Type B pancreatic cell (in vitro differentiated cells): ENCODE data around the gene TRIL. TPM values are rescaled to one million over a fixed set of nuclear protein-coding genes. Genes with fewer than 3 reads are reported as not detected.

Source experiments
- DNase-seq: peaks from one replicate; pipeline ENCODE4 v3.0.0; 2021; ENCODE audit warnings: mixed read lengths; ENCODE audit not compliant: unreplicated experiment; ENCODE audit errors: extremely low spot score
- H3K27ac Mint-ChIP-seq: 2 replicates; pipeline ENCODE4 v1.8.0; 2021; ENCODE audit warnings: mild to moderate bottlenecking, mixed read lengths
- H3K27me3 Mint-ChIP-seq: 2 replicates; pipeline ENCODE4 v1.8.0; 2021; ENCODE audit warnings: mixed read lengths
- H3K36me3 Mint-ChIP-seq: 2 replicates; pipeline ENCODE4 v1.8.0; 2021; ENCODE audit warnings: mixed read lengths
- H3K4me1 Mint-ChIP-seq: one replicate; pipeline ENCODE4 v1.8.0; 2021; ENCODE audit warnings: mixed read lengths; ENCODE audit not compliant: unreplicated experiment
- H3K4me3 Mint-ChIP-seq: 2 replicates; pipeline ENCODE4 v1.8.0; 2021; ENCODE audit warnings: mild to moderate bottlenecking, mixed read lengths
- H3K9me3 Mint-ChIP-seq: 2 replicates; pipeline ENCODE4 v1.8.0; 2021; ENCODE audit warnings: mixed read lengths
- CTCF ChIP-seq: fragments of 200-600 bp; sonication (generic); conservative IDR thresholded peaks from 2 replicates; pipeline ENCODE4 v1.5.0; 2021; ENCODE audit warnings: antibody characterized with exemption, mild to moderate bottlenecking
- total RNA-seq: library from RNA; stranded (reverse); gene quantifications from 2 replicates; pipeline ENCODE4 v1.2.1, GENCODE V29; 2021; ENCODE audit warnings: low replicate concordance

The TRIL gene
- total RNA-seq, 1 donor from 2014 or later, result 42.9 TPM

DNA sequence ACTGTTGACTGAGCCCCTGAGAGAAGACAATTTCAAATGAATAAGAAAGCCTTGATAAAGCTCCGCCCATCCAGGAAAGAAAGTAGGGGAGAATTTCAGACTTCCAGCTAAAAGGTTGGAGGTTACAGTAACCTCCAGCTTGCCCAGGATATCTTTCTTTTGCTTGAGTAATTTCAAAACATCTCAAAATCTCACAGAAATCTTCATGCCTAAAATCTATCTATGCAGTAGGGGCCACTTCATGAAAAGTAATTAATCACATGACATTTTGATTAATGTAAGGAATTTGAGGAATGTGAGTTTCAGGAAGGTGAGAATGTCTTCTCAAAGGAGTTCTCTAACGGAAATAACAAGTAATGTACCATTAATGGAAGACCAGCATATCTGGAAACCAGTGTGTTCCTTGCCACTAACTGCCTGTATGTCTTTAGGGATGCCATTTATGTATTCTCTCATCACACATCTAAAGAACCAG is 24.2 kb downstream of the TRIL start:
- TF ChIP-seq CTCF, result no peak
- Mint-ChIP-seq H3K36me3 (no peaks in the 10 kb centered on the region), H3K9me3 (peaks cover 7% of the 10 kb centered on the region), H3K27me3 (peaks cover 13% of the 10 kb centered on the region), H3K4me1 (peaks cover 40% of the 10 kb centered on the region), H3K27ac (peak overlapping the region; percentile 89), H3K4me3 (peak overlapping the region; percentile 31)
- DNase-seq, result no peak

DNA sequence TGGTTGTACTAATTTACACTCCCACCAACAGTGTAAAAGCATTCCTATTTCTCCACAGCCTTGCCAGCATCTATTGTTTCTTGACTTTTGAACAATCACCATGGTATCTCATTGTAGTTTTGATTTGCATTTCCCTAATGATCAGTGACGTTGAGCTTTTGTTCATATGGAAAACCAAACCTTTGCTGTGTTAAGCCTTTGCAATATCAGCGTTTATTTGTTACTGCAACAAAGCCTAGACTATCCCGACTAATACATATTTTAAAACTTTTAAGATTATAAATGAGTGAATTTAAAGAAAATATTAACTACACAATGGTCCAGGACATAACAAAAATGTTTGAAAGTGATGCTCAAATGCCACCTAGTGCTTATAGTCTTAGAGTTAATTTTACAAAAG is 26.6 kb downstream of the TRIL start:
- H3K27me3 Mint-ChIP-seq, result peaks cover 11% of the 10 kb centered on the region
- no peak overlapping the region for H3K4me3 Mint-ChIP-seq
- H3K27ac Mint-ChIP-seq, result no peak overlapping the region
- no peak for DNase-seq
- H3K4me1 Mint-ChIP-seq, result peaks cover 37% of the 10 kb centered on the region
- H3K36me3 Mint-ChIP-seq, result no peaks in the 10 kb centered on the region
- no peak for TF ChIP-seq CTCF
- H3K9me3 Mint-ChIP-seq, result peaks cover 7% of the 10 kb centered on the region

DNA sequence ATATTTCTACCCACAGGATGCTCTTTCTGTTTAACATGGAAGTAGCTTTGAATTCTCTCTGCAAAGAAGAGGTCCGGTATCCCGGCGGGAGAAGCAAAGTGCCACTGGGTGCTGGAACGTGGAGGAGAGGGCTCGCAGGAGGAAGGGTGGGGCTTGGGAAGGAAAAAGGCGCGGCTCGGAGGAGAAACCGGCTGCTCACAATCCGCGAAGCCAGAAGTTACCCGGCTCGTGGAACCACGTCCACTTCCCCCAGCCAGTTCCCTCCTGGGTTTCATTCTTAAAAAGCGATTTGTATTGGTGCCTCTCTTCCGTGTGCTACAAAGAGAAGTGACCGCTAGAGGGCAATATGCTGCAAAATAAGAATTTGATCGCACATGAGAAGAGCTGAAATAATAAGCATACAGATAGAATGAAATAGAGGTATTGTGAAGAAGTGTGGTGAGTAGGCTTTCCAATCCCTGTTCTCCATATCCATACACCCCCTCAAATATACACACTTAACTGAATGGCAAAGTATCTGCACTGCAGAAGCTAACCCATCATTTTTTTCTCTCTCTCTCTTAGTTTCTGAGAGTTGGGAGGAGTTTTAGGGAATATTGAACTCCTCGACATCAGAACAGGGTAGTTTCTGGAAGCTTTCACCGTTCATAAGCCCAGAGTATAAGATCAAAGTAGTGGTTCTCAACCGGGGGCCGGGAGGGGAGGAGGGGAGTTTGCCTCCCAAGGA is 31.1 kb downstream of the TRIL start:
- Mint-ChIP-seq H3K4me3 (peak overlapping the region; percentile 89), H3K27ac (peak overlapping the region; percentile 72), H3K4me1 (peaks cover 31% of the 10 kb centered on the region), H3K9me3 (no peaks in the 10 kb centered on the region), H3K27me3 (peaks cover 29% of the 10 kb centered on the region), H3K36me3 (no peaks in the 10 kb centered on the region)
- peak; percentile 94 for TF ChIP-seq CTCF
- no peak for DNase-seq

- TF ChIP-seq CTCF, result peak; percentile 94
- Mint-ChIP-seq H3K36me3 (no peaks in the 10 kb centered on the region), H3K4me3 (no peak overlapping the region), H3K27ac (no peak overlapping the region), H3K9me3 (no peaks in the 10 kb centered on the region), H3K4me1 (peaks cover 43% of the 10 kb centered on the region), H3K27me3 (peaks cover 29% of the 10 kb centered on the region)
- no peak for DNase-seq
Measured at GRCh38 chr7:28922624-28923331, 35.4 kb downstream of the TRIL start.

- H3K9me3 Mint-ChIP-seq, result no peaks in the 10 kb centered on the region
- DNase-seq, result no peak
- H3K27me3 Mint-ChIP-seq, result peaks cover 24% of the 10 kb centered on the region
- H3K4me1 Mint-ChIP-seq, result peaks cover 36% of the 10 kb centered on the region
- H3K36me3 Mint-ChIP-seq, result no peaks in the 10 kb centered on the region
- TF ChIP-seq CTCF, result peak; percentile 89
- no peak overlapping the region for H3K4me3 Mint-ChIP-seq
- H3K27ac Mint-ChIP-seq, result no peak overlapping the region
Measured at GRCh38 chr7:28921822-28922221, 36.3 kb downstream of the TRIL start.
